GM18508 (cell line): ENCODE measurements around the gene PSMG4.

ENCODE experiments used
- ATAC-seq: cut with Tn5 transposase; IDR thresholded peaks from one replicate; pipeline ENCODE4 v1.9.1; 2021; ENCODE audit warnings: moderate number of reproducible peaks; ENCODE audit not compliant: insufficient read depth, unreplicated experiment

PSMG4 gene

GRCh38 chr6:3272911-3273547, 14.3 kb downstream of the PSMG4 start:
- ATAC-seq: no peak

DNA sequence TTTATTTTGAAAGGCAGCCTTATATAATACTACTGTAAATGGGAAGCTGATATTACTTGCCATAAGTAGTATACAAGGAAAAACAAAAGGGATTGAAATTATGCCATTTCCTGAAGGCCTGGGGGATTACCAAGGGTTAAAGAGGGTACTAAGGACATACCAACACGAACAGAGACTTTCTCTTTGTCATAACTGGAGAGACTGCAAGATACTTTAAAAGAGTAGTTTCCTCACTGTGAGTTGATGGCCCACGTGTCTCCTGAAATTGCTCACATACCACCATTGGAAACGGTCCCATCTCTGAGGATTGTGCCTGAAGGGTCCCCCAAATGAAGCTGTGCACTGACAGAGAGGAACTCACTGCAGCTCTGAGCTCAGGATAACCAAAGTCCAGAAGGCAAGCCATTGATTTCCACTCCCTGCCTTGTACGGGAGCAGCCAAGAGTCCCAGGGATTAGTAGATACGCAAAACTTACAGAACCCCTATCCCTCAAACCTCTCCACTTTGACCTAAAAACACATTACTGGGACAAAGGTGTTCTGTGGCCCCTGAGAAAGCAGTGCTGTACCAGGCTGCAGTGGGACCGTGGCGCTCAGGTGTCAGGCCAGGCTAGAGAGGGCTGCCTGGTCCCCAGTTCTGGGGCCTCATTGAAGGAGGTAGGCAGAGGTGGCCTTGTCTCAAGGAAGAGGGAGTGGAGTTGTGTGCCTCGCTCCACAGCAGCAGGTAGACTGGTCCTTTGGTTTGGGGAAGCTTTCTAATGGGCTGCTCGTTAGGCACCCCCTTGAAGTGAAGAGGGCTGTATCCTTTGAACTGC, 15.2 kb downstream of the PSMG4 start:
- no peak for ATAC-seq

DNA sequence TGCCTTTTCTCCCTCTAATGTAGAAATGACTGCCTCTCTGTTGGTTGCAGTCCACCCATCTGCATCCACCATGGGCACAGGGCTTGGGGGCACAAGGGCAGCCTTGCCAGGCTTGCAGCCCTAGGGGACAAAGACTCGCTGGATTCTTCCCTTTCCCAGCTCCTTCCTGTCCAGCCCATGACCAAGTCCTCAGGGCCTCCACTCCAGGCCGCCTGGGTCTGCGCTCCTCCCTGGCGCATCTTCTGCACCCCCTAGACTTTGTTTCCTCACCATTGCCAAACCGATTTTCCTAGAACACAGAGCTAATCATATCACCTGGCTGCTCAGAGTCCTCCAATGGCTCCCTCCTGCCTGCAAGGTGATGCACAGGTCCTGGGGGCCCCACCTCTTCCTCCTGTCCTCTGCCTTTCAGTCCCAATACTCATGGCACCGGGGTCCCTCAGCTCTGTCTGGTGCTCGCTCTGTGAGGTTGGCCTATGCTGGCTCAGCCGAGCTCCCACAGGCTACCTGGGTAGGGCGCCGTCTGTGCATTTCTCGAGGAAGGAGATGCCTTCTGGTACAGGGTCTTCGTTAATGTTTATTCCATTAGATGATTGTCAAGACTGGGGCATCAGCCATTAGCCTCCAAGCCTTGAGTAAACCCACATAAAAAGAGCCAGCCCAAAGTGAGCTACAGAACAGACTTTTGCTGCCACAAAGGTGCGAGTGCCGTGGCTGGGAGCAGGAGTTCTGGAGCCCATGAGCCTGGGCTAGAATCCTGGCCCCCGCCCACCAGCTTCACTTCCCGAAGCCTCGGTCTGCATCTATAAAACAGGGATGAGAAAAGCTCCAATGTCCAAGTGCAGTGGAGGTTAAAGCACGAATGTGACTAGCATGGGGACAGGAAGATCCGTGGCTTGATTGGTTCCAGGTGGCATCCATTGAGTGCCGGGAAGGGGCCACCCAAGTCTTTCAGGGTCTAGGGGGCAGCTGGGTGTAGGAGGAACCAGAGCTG, 17.7 kb downstream of the PSMG4 start:
- ATAC-seq: no peak

- no peak for ATAC-seq
Measured at GRCh38 chr6:3277251-3277650, 18.5 kb downstream of the PSMG4 start.

DNA sequence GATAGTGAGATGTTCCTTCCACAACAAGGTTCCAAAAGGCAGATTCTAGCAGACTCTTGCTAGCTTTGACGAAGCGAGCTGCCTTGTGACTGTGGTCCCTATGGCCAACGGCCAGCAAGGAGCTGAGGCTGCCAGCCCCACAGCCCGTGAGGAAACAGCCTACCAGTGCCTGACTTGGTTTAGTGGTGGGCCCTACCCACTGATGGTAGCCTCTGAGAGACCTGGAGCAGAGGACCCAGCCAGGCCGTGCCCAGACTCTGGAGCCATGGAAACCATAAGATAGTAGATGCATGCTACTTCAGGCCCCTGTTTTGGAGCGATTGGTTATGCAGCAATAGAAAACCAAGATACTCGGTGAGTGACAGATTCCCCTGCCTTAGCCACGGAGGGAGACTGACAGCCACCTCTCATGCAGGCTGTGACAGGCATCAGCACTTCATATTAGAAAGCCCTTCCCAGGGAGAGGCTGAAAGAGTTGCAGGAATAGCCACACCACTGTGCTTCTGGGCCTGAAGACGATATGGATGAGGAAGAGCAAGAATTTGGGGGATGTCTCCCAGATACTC, 19.2 kb downstream of the PSMG4 start:
- no peak for ATAC-seq

- ATAC-seq: no peak
Measured at GRCh38 chr6:3278691-3279090, 19.9 kb downstream of the PSMG4 start.

DNA sequence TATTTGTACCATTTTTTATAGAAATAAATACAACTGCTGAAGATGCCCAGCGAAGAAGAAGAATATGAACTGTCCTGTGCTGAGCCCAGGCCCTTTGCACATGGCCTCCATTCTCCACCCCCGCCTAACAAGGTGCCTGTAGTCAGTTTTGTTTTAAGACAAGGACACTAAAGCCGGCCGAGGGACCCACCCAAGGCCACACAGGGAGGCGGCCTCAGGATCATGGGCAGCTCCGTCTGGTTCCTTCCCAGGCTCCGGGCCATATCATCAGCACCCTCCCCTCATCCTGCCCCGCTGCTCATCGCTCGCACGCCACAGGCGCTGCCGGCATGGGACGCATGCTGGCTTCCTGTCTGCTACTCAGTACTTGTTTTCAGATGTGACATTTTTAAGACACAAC, 21.3 kb downstream of the PSMG4 start:
- ATAC-seq: no peak

GRCh38 chr6:3280866-3281465, 22.2 kb downstream of the PSMG4 start:
- no peak for ATAC-seq

DNA sequence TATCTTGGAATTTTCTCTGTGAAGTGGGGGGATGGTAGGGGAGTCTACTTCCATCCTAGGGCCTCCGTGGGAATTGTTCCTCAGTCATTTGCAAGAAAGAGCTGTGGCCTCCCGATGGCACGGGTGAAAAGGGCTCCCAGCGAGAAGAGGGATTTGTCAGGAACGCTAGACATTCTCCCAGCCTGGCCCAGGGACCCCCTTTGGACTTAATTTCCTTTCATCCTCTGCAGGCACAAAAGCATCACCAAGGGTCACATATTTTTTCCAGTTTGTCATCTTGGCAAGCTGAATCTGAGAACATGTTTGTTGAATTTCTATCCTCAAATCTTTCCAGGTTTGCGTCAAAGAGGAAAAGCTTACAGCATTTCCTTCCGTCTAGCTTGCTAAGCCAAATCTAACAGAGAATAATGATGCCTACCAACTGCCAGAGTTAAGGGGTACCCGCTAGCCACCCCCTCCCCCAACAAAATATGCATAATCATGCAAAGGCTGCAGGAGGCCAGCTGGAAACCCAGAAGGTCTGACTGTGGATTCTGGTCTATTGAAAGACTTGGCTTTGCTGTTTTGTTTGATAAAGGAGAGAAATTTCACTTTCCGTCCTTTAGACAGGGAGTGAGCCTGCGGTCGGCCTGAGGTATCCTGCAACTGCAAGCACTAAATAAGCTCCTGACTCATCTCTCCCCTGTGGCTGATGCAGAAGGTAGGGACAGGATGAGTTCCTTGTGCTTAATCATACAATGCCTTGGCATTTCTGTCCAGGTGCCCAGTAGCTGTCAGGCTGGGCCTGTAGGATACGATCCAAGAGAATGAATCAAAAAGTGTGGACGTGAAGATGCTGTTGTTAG, 23.1 kb downstream of the PSMG4 start:
- ATAC-seq: no peak

- no peak for ATAC-seq
Measured at GRCh38 chr6:3282476-3283236, 23.9 kb downstream of the PSMG4 start.

DNA sequence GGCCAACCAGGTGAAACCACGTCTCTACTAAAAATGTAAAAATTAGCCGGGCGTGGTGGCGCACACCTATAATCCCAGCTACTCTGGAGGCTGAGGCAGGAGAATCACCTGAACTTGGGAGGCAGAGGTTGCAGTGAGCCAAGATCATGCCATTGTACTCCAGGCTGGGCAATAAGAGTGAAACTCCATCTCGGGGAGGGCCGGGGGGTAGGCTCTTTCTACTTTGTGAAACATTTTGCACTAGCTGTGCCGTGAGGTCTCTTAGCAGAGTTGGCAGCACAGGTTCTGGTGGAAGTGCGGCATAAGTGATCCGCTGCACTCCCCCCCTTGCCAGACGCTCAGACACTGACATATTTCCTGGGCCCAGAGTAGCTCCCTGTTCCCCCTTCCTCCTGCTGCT, 24.5 kb downstream of the PSMG4 start:
- no peak for ATAC-seq

GRCh38 chr6:3283641-3284435, 25.1 kb downstream of the PSMG4 start:
- no peak for ATAC-seq

- ATAC-seq: no peak
Measured at GRCh38 chr6:3284436-3284876, 25.7 kb downstream of the PSMG4 start.

DNA sequence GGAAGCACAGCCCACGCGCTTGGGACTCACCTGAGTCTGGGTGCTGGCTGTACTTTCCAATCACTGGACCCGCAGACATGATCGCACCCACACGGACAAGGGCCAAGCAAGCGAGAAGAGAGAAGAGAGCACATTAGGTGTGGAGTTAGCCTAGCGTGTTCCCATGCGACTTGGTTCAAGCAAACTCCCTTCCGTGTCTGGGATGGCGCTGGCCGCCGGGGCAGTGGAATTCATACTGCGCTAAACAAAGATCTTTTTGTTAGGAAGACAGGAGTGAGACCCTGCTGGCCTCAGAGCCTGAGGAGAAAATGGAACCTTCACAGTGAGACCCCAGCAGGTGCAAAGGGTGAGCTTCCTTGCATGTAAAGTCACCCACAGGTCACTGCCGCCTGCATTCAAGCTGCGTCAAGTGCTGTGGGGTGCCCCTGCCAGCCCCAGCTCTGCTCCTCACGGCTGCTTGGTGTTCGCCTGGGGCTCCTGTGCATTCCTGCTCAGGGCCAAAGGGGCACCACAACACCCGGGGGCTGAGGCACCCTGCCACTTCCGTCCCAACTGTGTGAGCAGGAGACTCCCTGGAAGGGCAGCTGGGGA, 26.4 kb downstream of the PSMG4 start:
- ATAC-seq: no peak

- no peak for ATAC-seq
Measured at GRCh38 chr6:3285732-3286131, 27.0 kb downstream of the PSMG4 start.

GRCh38 chr6:3286641-3287171, 28.0 kb downstream of the PSMG4 start:
- ATAC-seq: no peak

GRCh38 chr6:3287308-3287707, 28.6 kb downstream of the PSMG4 start:
- no peak for ATAC-seq
